Transverse colon (tissue), 4 donors: ENCODE results near the gene C2CD2L. TPM values are rescaled to one million over a fixed set of nuclear protein-coding genes. Genes with fewer than 3 reads are reported as not detected.

Experiments used
- DNase-seq: peaks from one replicate; pipeline ENCODE4 v3.0.0-alpha.2; 2019
- H3K27ac ChIP-seq, 4 donors: fragments of 200-600 bp; sonication (generic); 2 replicates each; pipeline ENCODE4 v1.5.1; 2016 to 2018; ENCODE audit warnings: inconsistent platforms in 4 of 4
- H3K27me3 ChIP-seq: fragments of 200-600 bp; sonication (generic); 2 replicates; pipeline ENCODE4 v1.5.1; 2017; ENCODE audit warnings: inconsistent platforms
- H3K36me3 ChIP-seq, 4 donors: fragments of 200-600 bp; sonication (generic); 2 replicates each; pipeline ENCODE4 v1.5.1; 2017 to 2019; ENCODE audit warnings: inconsistent platforms in 4 of 4
- H3K4me1 ChIP-seq, 4 donors: fragments of 200-600 bp; sonication (generic); 2 replicates each; pipeline ENCODE4 v1.5.1; 2017 to 2020; ENCODE audit warnings: inconsistent platforms in 4 of 4
- H3K4me3 ChIP-seq, 4 donors: fragments of 200-600 bp; sonication (generic); 1 replicate in 1 of 4; 2 replicates in 3 of 4; pipeline versions ENCODE4 v1.5.1 to v1.6.1; 2017 to 2019; ENCODE audit warnings: inconsistent platforms in 4 of 4
- H3K9me3 ChIP-seq, 2 donors: fragments of 200-600 bp; sonication (generic); 2 replicates each; pipeline ENCODE4 v1.5.1; 2017 to 2019; ENCODE audit warnings: inconsistent platforms in 2 of 2
- CTCF ChIP-seq, 5 experiments: fragments of 200-600 bp in 3 of 5; fragments of 450-650 bp in 2 of 5; sonication (generic) in 3 of 5; IDR thresholded peaks; 1 replicate in 2 of 5; 2 replicates in 3 of 5; pipeline ENCODE4 v1.5.1; 2016 to 2017; ENCODE audit warnings: antibody characterized with exemption in 5 of 5, inconsistent platforms in 3 of 5, mild to moderate bottlenecking in 2 of 5, moderate library complexity in 1 of 5
- EP300 ChIP-seq: sonication (generic); formaldehyde crosslinking; IDR thresholded peaks from one replicate; pipeline ENCODE4 v1.6.1; 2017; ENCODE audit warnings: antibody characterized with exemption, low read depth
- POLR2A ChIP-seq: fragments of 450-650 bp; IDR thresholded peaks from one replicate; pipeline ENCODE4 v1.6.1; 2016; ENCODE audit warnings: antibody characterized with exemption, mild to moderate bottlenecking, moderate library complexity
- POLR2AphosphoS5 ChIP-seq, 3 donors: sonication (generic); formaldehyde crosslinking; IDR thresholded peaks; one replicate each; pipeline ENCODE4 v1.6.1; 2016; ENCODE audit warnings: antibody characterized with exemption in 3 of 3
- WGBS, 2 donors: methylation state at CpG; one replicate each; pipeline ENCODE4 v1.1.5; 2018; ENCODE audit warnings: low coverage in 1 of 2; 5-methylcytosine and 5-hydroxymethylcytosine counted together
- in situ Hi-C, 4 donors: fragments of 200-750 bp; cut with MboI; loops; one replicate each; pipeline versions ENCODE4 v1.15.0 to v1.15.1; 2017; ENCODE audit warnings: low sequenced_read_pairs in 3 of 4, low pct_ligation_motif_present in 1 of 4, low pct_unique_long_range_greater_than_20kb in 1 of 4
- intact Hi-C: fragments of 100-400 bp; cut with DNase I; formaldehyde crosslinking; loops from one replicate; pipeline ENCODE4 v1.15.1; 2023; ENCODE audit warnings: low total_unique reads
- total RNA-seq, 4 donors: library from RNA; depleted of rRNA; stranded (reverse); fragments of >200 nt; gene quantifications; one replicate each; pipeline ENCODE4 v1.1.0, GENCODE V29; 2016

C2CD2L gene
- total RNA-seq, 4 donors from 2014 or later: 11.5 to 56.9 (median 32.7) TPM

- Histone ChIP-seq H3K4me1 (peaks cover 0 to 19% (median 17%) of the 10 kb centered on the region in 4 donors), H3K27ac (no peak overlapping the region), H3K27me3 (peaks cover 48% of the 10 kb centered on the region), H3K36me3 (no peaks in the 10 kb centered on the region), H3K9me3 (no peaks in the 10 kb centered on the region), H3K4me3 (no peak overlapping the region)
- in situ Hi-C loops: no loop called here
- no peak for TF ChIP-seq CTCF (IDR thresholded peaks at IDR 0.05)
- no peak for TF ChIP-seq EP300
- TF ChIP-seq POLR2A: no peak
- no peak for TF ChIP-seq POLR2AphosphoS5 (IDR thresholded peaks at IDR 0.05)
- intact Hi-C loops: no loop called here
- no peak for DNase-seq
- WGBS, 2 donors: 59 to 86% methylated on average over 1 to 5 of the region's 6 CpGs
Observed at GRCh38 chr11:119147604-119148333, 40.6 kb downstream of the C2CD2L start.

GRCh38 chr11:119148720-119149017 lies 41.5 kb downstream of the C2CD2L start:
- Histone ChIP-seq H3K27me3 (peaks cover 47% of the 10 kb centered on the region), H3K4me3 (peak overlapping the region; percentile 38 to 67 (median 51))
- in situ Hi-C loops: no loop called here

GRCh38 chr11:119149018-119149785 lies 42.1 kb downstream of the C2CD2L start, which contains the start of gene ABCG4:
Gene ABCG4, plus strand, starts transcription at chr11:119149052. Its CDS starts 914 bp downstream, at chr11:119149966.
- Histone ChIP-seq H3K4me3 (peak within 1 kb of the TSS; percentile 38 to 67 (median 51)), H3K36me3 (no peaks in the 10 kb centered on the region), H3K27ac (no peak within 1 kb of the TSS), H3K9me3 (no peaks in the 10 kb centered on the region), H3K27me3 (peaks cover 47% of the 10 kb centered on the region), H3K4me1 (peaks cover 0 to 19% (median 17%) of the 10 kb centered on the region in 4 donors)
- TF ChIP-seq EP300 (no peak), POLR2AphosphoS5 (IDR thresholded peaks at IDR 0.05) (no peak), CTCF (IDR thresholded peaks at IDR 0.05) (no peak), POLR2A (no peak)
- intact Hi-C loops: no loop called here
- WGBS, 2 donors: 3% methylated on average over 51 of the region's 73 CpGs; no CpG with 5 or more reads in 1 of the 2 donors
- DNase-seq: no peak
- in situ Hi-C loops: no loop called here

More at GRCh38 chr11:119148720-119149017, 41.5 kb downstream of the C2CD2L start:
- TF ChIP-seq CTCF (IDR thresholded peaks at IDR 0.05) (no peak), POLR2AphosphoS5 (IDR thresholded peaks at IDR 0.05) (no peak), EP300 (no peak), POLR2A (no peak)
- 0 to 3% methylated on average over 2 to 16 of the region's 16 CpGs for WGBS, 2 donors
- intact Hi-C loops: no loop called here
- Histone ChIP-seq H3K4me1 (peaks cover 0 to 19% (median 17%) of the 10 kb centered on the region in 4 donors), H3K9me3 (no peaks in the 10 kb centered on the region), H3K27ac (no peak overlapping the region), H3K36me3 (no peaks in the 10 kb centered on the region)
- DNase-seq: no peak

GRCh38 chr11:119149786-119150275 lies 42.7 kb downstream of the C2CD2L start:
- H3K9me3 ChIP-seq: no peaks in the 10 kb centered on the region
- intact Hi-C loops (no loop called here), in situ Hi-C loops (no loop called here)
- peaks cover 51% of the 10 kb centered on the region for H3K27me3 ChIP-seq
- no peak overlapping the region for H3K27ac ChIP-seq
- peaks cover 0 to 17% (median 14%) of the 10 kb centered on the region in 4 donors for H3K4me1 ChIP-seq
- DNase-seq: no peak
- H3K4me3 ChIP-seq: peak overlapping the region in 3 of 4 donors; percentile 48 to 67 (median 54)
- TF ChIP-seq CTCF (IDR thresholded peaks at IDR 0.05) (no peak), POLR2A (no peak), EP300 (no peak), POLR2AphosphoS5 (IDR thresholded peaks at IDR 0.05) (no peak)
- 40% methylated on average over 30 of the region's 33 CpGs; no CpG with 5 or more reads in 1 of the 2 donors for WGBS, 2 donors
- no peaks in the 10 kb centered on the region for H3K36me3 ChIP-seq
